HCT116 (cell line): ENCODE data around the gene SRD5A3. TPM values are rescaled to one million over a fixed set of nuclear protein-coding genes. Genes with fewer than 3 reads are reported as not detected.

ENCODE experiments used
- ATAC-seq: fragments of 200-7000 bp; cut with Tn5 transposase; 2 replicates; pipeline ENCODE4 v1.9.1; 2020; ENCODE audit warnings: mild to moderate bottlenecking, moderate library complexity
- BruUV-seq: library from RNA; stranded (reverse); fragments of 400-500 nt; replicated peaks from 2 replicates; lab custom pipeline; 2021; lab: Mats Ljungman, UMichigan
- CTCF ChIA-PET: fragments of 300-600 bp; sonication (Branson Sonifier 250); formaldehyde crosslinking; loops from one replicate; lab custom pipeline; 2021; ENCODE audit warnings: antibody characterized with exemption; lab: Charles Lee
- POLR2A ChIA-PET: fragments of 300-600, 350-600 bp; sonication (Branson Sonifier 250); formaldehyde crosslinking; loops from one replicate; lab custom pipeline; 2021; ENCODE audit warnings: antibody characterized with exemption; lab: Charles Lee
- RAD21 ChIA-PET, 2 experiments: fragments of 300-600 bp; sonication (Branson Sonifier 250); formaldehyde crosslinking; loops; one replicate each; lab custom pipeline; 2023; ENCODE audit warnings: low total read pairs in 2 of 2; ENCODE audit not compliant: uncharacterized antibody in 2 of 2, unreplicated experiment in 2 of 2, low non-redundant PET in 1 of 2; lab: Charles Lee
- DNase-seq: peaks from one replicate; pipeline ENCODE4 v3.0.0-alpha.2; 2010; ENCODE audit warnings: low read depth, low spot score
- H2AFZ ChIP-seq: fragments of 200-600 bp; shearing (Covaris generic), sonication (generic); 2 replicates; pipeline ENCODE4 v1.6.1; 2017; ENCODE audit warnings: low read depth, mixed run types, mixed read lengths, antibody characterized with exemption, low read length; ENCODE audit not compliant: poor library complexity, severe bottlenecking
- H3K27ac ChIP-seq: 2 replicates; pipeline ENCODE4 v1.5.1; 2012; ENCODE audit warnings: low read depth, low read length
- H3K27me3 ChIP-seq: fragments of 200-600 bp; sonication (generic); 2 replicates; pipeline ENCODE4 v1.6.1; 2016; ENCODE audit warnings: mixed run types, low read length, mixed read lengths; ENCODE audit not compliant: insufficient read depth
- H3K36me3 ChIP-seq, 2 experiments: fragments of 200-500 bp in 1 of 2; fragments of 200-600 bp in 1 of 2; sonication (Bioruptor generic) in 1 of 2; sonication (generic) in 1 of 2; 2 replicates each; pipeline versions ENCODE4 v1.5.1 to v1.6.1; 2014 to 2016; ENCODE audit warnings: low read length in 2 of 2, inconsistent platforms in 1 of 2, mixed read lengths in 1 of 2, mixed run types in 1 of 2; ENCODE audit not compliant: insufficient read depth in 2 of 2, control insufficient read depth in 1 of 2
- H3K4me1 ChIP-seq, 2 experiments: fragments of 200-600 bp in 1 of 2; sonication (generic) in 1 of 2; 2 replicates each; pipeline versions ENCODE4 v1.5.1 to v1.6.1; 2012 to 2017; ENCODE audit warnings: low read length in 2 of 2, inconsistent platforms in 1 of 2, mild to moderate bottlenecking in 1 of 2, mixed read lengths in 1 of 2, mixed run types in 1 of 2, moderate library complexity in 1 of 2; ENCODE audit not compliant: insufficient read depth in 2 of 2, control insufficient read depth in 1 of 2
- H3K4me2 ChIP-seq: fragments of 200-600 bp; sonication (generic); 2 replicates; pipeline ENCODE4 v1.6.1; 2017; ENCODE audit warnings: mixed run types, low read length, mixed read lengths
- H3K4me3 ChIP-seq, 2 experiments: fragments of 200-600 bp in 1 of 2; sonication (generic) in 1 of 2; replicated peaks in 1 of 2; 2 replicates each; pipeline ENCODE4 v1.5.1; 2011 to 2016; ENCODE audit warnings: low read length in 2 of 2, control low read depth in 1 of 2, low read depth in 1 of 2, mild to moderate bottlenecking in 1 of 2, mixed read lengths in 1 of 2, mixed run types in 1 of 2
- H3K79me2 ChIP-seq: fragments of 200-600 bp; sonication (generic); 2 replicates; pipeline ENCODE4 v1.6.1; 2017; ENCODE audit warnings: mild to moderate bottlenecking, mixed run types, low read length, moderate library complexity, mixed read lengths; ENCODE audit not compliant: insufficient read depth
- H3K9ac ChIP-seq: fragments of 200-600 bp; sonication (generic); 2 replicates; pipeline ENCODE4 v1.6.1; 2016; ENCODE audit warnings: low read length, mixed read lengths
- H3K9me2 ChIP-seq: fragments of 200-600 bp; sonication (generic), shearing (Covaris generic); 2 replicates; pipeline ENCODE4 v1.6.1; 2017; ENCODE audit warnings: mixed run types, mild to moderate bottlenecking, moderate library complexity; ENCODE audit not compliant: insufficient read depth
- H3K9me3 ChIP-seq, 2 experiments: fragments of 200-500 bp in 1 of 2; fragments of 200-600 bp in 1 of 2; sonication (Bioruptor generic) in 1 of 2; sonication (generic) in 1 of 2; 2 replicates each; pipeline ENCODE4 v1.6.1; 2014 to 2017; ENCODE audit warnings: low read length in 2 of 2, mixed read lengths in 2 of 2, inconsistent platforms in 1 of 2, low read depth in 1 of 2, mild to moderate bottlenecking in 1 of 2, mixed run types in 1 of 2, moderate library complexity in 1 of 2; ENCODE audit not compliant: control insufficient read depth in 1 of 2, insufficient read depth in 1 of 2
- H4K20me1 ChIP-seq: fragments of 200-600 bp; sonication (generic), shearing (Covaris generic); 2 replicates; pipeline ENCODE4 v1.6.1; 2017; ENCODE audit warnings: mixed run types, mild to moderate bottlenecking, moderate library complexity; ENCODE audit not compliant: insufficient read depth
- CEBPB ChIP-seq: IDR thresholded peaks from 2 replicates; pipeline ENCODE4 v1.6.1; 2012; ENCODE audit warnings: low read depth
- EGR1 ChIP-seq: IDR thresholded peaks from 2 replicates; pipeline ENCODE4 v1.6.1; 2012; ENCODE audit warnings: low read depth
- SRF ChIP-seq: IDR thresholded peaks from 2 replicates; pipeline ENCODE4 v1.6.1; 2012; ENCODE audit warnings: low read depth
- TCF7L2 ChIP-seq: IDR thresholded peaks from 2 replicates; pipeline ENCODE4 v1.7.0; 2011; ENCODE audit warnings: borderline replicate concordance, inconsistent platforms; ENCODE audit not compliant: insufficient read depth, insufficient read length; ENCODE audit errors: extremely low read depth
- ZFX ChIP-seq: fragments of 450-650 bp; IDR thresholded peaks from 2 replicates; pipeline ENCODE4 v1.6.1; 2017
- intact Hi-C: fragments of 100-400 bp; cut with micrococcal nuclease; formaldehyde crosslinking; loops from 2 replicates; pipeline ENCODE4 v1.10.0; 2022
- total RNA-seq: library from RNA; stranded (reverse); gene quantifications from one replicate; pipeline ENCODE4 v1.2.1, GENCODE V29; 2021; ENCODE audit not compliant: unreplicated experiment
- TF ChIP-seq, protein P1 (sequence below): IDR thresholded peaks from 2 replicates; pipeline ENCODE4 v1.6.1; 2012
- TF ChIP-seq, protein P2 (sequence below), 3 experiments: fragments of 200-600 bp in 1 of 3; sonication (generic) in 1 of 3; IDR thresholded peaks in 2 of 3; conservative IDR thresholded peaks in 1 of 3; 2 replicates each; pipeline ENCODE4 v1.5.1; 2012 to 2017; ENCODE audit warnings: low read depth in 2 of 3, low read length in 2 of 3, antibody characterized with exemption in 1 of 3, borderline replicate concordance in 1 of 3, control low read depth in 1 of 3, mild to moderate bottlenecking in 1 of 3, mixed read lengths in 1 of 3, mixed run types in 1 of 3, moderate library complexity in 1 of 3; ENCODE audit not compliant: insufficient read depth in 1 of 3

SRD5A3 gene
- total RNA-seq, 1 experiment from 2014 or later, result 19.9 TPM

DNA sequence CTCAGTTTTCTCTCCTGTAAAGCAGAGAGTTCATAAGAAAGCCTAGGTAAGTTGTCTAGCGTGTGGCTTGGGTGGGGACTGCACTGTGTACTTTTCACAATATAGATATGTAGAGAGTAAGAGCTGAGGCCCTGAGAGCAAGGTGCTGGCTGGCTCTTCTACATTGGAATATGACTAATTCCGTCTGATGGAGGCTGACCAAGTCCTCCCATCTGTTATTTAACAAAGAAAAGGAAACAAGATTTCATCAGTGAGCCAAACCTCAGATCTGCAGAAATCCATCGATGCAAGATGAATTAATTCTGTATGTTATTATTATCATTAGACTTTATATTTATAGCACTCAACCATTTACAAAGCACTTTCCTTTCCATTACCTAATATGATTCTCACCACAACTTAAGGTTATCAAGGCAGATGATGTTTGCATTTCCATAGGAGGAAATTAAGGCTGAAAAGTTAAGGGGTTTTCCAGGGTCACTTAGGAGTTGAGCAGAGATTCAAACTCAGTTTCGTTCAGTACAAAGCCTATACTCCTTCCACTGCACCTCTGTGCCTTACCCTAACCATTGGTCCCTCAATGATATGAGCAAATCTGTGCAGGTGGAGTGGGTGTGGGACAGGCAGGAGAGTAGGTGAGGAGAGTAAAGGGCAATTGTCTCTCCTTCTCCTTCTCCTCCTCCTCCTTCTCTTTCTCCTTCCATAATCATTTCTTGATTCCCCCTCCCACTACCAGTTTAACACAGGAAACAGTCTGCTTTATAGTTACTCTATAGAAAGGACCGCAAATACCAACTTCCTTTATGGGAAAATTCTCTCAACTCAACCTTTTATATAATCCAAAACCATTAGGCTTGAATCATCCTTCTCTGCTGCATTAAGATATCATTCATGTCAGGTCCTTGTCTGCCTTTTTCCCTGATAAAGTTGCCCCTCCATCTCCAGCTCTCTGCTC is 27.6 kb upstream of the SRD5A3 start:
- Histone ChIP-seq H3K27ac (no peak overlapping the region), H3K9me3 (no peaks in the 10 kb centered on the region), H3K27me3 (no peaks in the 10 kb centered on the region), H3K79me2 (no peaks in the 10 kb centered on the region)
- CTCF ChIA-PET, result interaction anchor here (4.8 kb wide), 1 partner anchor 347 kb away, joined by 53 read pairs; no protein-coding TSS in a partner anchor
- intact Hi-C loops, result no loop called here
- TF ChIP-seq CEBPB, result no peak
- TF ChIP-seq, protein P1, sequence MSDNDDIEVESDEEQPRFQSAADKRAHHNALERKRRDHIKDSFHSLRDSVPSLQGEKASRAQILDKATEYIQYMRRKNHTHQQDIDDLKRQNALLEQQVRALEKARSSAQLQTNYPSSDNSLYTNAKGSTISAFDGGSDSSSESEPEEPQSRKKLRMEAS, result no peak
- TF ChIP-seq SRF, result no peak
- no peak for TF ChIP-seq ZFX
- TF ChIP-seq EGR1, result no peak
- TF ChIP-seq TCF7L2, result no peak
- TF ChIP-seq, protein P2, sequence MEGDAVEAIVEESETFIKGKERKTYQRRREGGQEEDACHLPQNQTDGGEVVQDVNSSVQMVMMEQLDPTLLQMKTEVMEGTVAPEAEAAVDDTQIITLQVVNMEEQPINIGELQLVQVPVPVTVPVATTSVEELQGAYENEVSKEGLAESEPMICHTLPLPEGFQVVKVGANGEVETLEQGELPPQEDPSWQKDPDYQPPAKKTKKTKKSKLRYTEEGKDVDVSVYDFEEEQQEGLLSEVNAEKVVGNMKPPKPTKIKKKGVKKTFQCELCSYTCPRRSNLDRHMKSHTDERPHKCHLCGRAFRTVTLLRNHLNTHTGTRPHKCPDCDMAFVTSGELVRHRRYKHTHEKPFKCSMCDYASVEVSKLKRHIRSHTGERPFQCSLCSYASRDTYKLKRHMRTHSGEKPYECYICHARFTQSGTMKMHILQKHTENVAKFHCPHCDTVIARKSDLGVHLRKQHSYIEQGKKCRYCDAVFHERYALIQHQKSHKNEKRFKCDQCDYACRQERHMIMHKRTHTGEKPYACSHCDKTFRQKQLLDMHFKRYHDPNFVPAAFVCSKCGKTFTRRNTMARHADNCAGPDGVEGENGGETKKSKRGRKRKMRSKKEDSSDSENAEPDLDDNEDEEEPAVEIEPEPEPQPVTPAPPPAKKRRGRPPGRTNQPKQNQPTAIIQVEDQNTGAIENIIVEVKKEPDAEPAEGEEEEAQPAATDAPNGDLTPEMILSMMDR (IDR thresholded peaks at IDR 0.05 in 2 of 3, conservative IDR thresholded peaks at IDR 0.05 in 1 of 3; ENCODE audit: borderline replicate concordance in 1 of 3, insufficient read depth in 1 of 3, low read depth in 2 of 3, low read length in 2 of 3), result no peak
- TF ChIP-seq, all 23 proteins: peak for 0
- H2AFZ ChIP-seq, result no peak overlapping the region
- no TSS peak for BruUV-seq
- ATAC-seq (no peak), DNase-seq (no peak)
- no peak overlapping the region for H3K9ac ChIP-seq
- H4K20me1 ChIP-seq, result no peaks in the 10 kb centered on the region
- H3K4me2 ChIP-seq, result no peak overlapping the region
- RAD21 ChIA-PET, result no interaction called here
- no peak overlapping the region for H3K4me3 ChIP-seq
- H3K9me2 ChIP-seq, result no peaks in the 10 kb centered on the region
- POLR2A ChIA-PET, result no interaction called here
- H3K36me3 ChIP-seq, result no peaks in the 10 kb centered on the region
- peaks cover 0 to 10% of the 10 kb centered on the region in 2 experiments; a peak in 1 of 4 replicates for H3K4me1 ChIP-seq
